Neural cell (in vitro differentiated cells): ENCODE measurements around the gene KCTD17.

Source experiments
- EZH2 ChIP-seq: fragments of 200-600, 300-800 bp; shearing (Covaris generic), sonication (generic); IDR thresholded peaks from 2 replicates; pipeline ENCODE4 v1.6.1; 2014; ENCODE audit warnings: antibody characterized with exemption, low read length, borderline replicate concordance, mild to moderate bottlenecking; ENCODE audit not compliant: insufficient read depth, poor library complexity, severe bottlenecking
- POLR2AphosphoS5 ChIP-seq: IDR thresholded peaks from 2 replicates; pipeline ENCODE4 v1.6.1; 2012
- TAF1 ChIP-seq: IDR thresholded peaks from 2 replicates; pipeline ENCODE4 v1.6.1; 2012; ENCODE audit warnings: low read depth

GRCh38 chr22:37062376-37062675 lies 10.8 kb downstream of the KCTD17 start:
- TF ChIP-seq POLR2AphosphoS5 (no peak), TAF1 (no peak), EZH2 (no peak)
